ENCODE data around the gene CAMTA2. TPM values are rescaled to one million over a fixed set of nuclear protein-coding genes. Genes with fewer than 3 reads are reported as not detected.

The CAMTA2 gene
- 14.7 and 19.2 TPM in 2 replicates for total RNA-seq

- peak; percentile 48 for TF ChIP-seq CTCF (IDR thresholded peaks at IDR 0.05; ENCODE audit: extremely low read depth, low read depth, low read length)
- Histone ChIP-seq H2AFZ (ENCODE audit: low read length) (peak within 1 kb of the TSS; percentile 92), H3K4me3 (ENCODE audit: insufficient read depth, low read length) (peak within 1 kb of the TSS; percentile 93), H3K27me3 (ENCODE audit: insufficient read depth, low read length) (no peaks in the 10 kb centered on the region), H3K9me3 (ENCODE audit: low read depth, low read length) (no peaks in the 10 kb centered on the region), H3K4me1 (ENCODE audit: insufficient read depth, low read length) (peaks cover 17% of the 10 kb centered on the region), H3K79me2 (ENCODE audit: insufficient read depth, low read length) (peaks cover 16% of the 10 kb centered on the region), H3K27ac (ENCODE audit: low read depth, low read length) (peak within 1 kb of the TSS; percentile 84), H4K20me1 (ENCODE audit: insufficient read depth, low read length) (no peaks in the 10 kb centered on the region), H3K36me3 (ENCODE audit: insufficient read depth, low read length) (peaks cover 10% of the 10 kb centered on the region), H3K4me2 (ENCODE audit: insufficient read depth, low read length) (peak within 1 kb of the TSS; percentile 98)
- peak; percentile 95 for DNase-seq (ENCODE audit: insufficient read length, low spot score, missing footprints)
These were observed at the start of gene CAMTA2 for GRCh38 chr17:4986951-4987766. CAMTA2 (minus strand) TSS chr17:4987675; CDS start chr17:4986222, 1,453 bp downstream.

- H3K79me2 ChIP-seq (ENCODE audit: insufficient read depth, low read length) = no peaks in the 10 kb centered on the region
- H3K27ac ChIP-seq (ENCODE audit: low read depth, low read length) = no peak within 1 kb of the TSS
- no peak within 1 kb of the TSS for H3K4me3 ChIP-seq (ENCODE audit: insufficient read depth, low read length)
- H3K4me1 ChIP-seq (ENCODE audit: insufficient read depth, low read length) = peaks cover 2% of the 10 kb centered on the region
- H3K36me3 ChIP-seq (ENCODE audit: insufficient read depth, low read length) = no peaks in the 10 kb centered on the region
- peak within 1 kb of the TSS; percentile 55 for H3K4me2 ChIP-seq (ENCODE audit: insufficient read depth, low read length)
- peaks cover 11% of the 10 kb centered on the region for H3K27me3 ChIP-seq (ENCODE audit: insufficient read depth, low read length)
- H3K9me3 ChIP-seq (ENCODE audit: low read depth, low read length) = no peaks in the 10 kb centered on the region
- no peak for TF ChIP-seq CTCF (IDR thresholded peaks at IDR 0.05; ENCODE audit: extremely low read depth, low read depth, low read length)
- no peak within 1 kb of the TSS for H2AFZ ChIP-seq (ENCODE audit: low read length)
- no peak for DNase-seq (ENCODE audit: insufficient read length, low spot score, missing footprints)
- H4K20me1 ChIP-seq (ENCODE audit: insufficient read depth, low read length) = no peaks in the 10 kb centered on the region
These were observed 47.8 kb upstream of the CAMTA2 start, which contains the start of gene SLC52A1 for GRCh38 chr17:5035315-5035714. SLC52A1 (minus strand) TSS chr17:5035426; CDS start chr17:5034606, 820 bp downstream.

GRCh38 chr17:5034651-5035050, 47.2 kb upstream of the CAMTA2 start:
- TF ChIP-seq CTCF (IDR thresholded peaks at IDR 0.05; ENCODE audit: extremely low read depth, low read depth, low read length) = no peak
- Histone ChIP-seq H3K9me3 (ENCODE audit: low read depth, low read length) (no peaks in the 10 kb centered on the region), H3K79me2 (ENCODE audit: insufficient read depth, low read length) (no peaks in the 10 kb centered on the region), H3K4me2 (ENCODE audit: insufficient read depth, low read length) (no peak overlapping the region), H4K20me1 (ENCODE audit: insufficient read depth, low read length) (no peaks in the 10 kb centered on the region), H2AFZ (ENCODE audit: low read length) (no peak overlapping the region), H3K27ac (ENCODE audit: low read depth, low read length) (no peak overlapping the region), H3K4me1 (ENCODE audit: insufficient read depth, low read length) (peaks cover 2% of the 10 kb centered on the region), H3K36me3 (ENCODE audit: insufficient read depth, low read length) (no peaks in the 10 kb centered on the region), H3K27me3 (ENCODE audit: insufficient read depth, low read length) (peaks cover 11% of the 10 kb centered on the region), H3K4me3 (ENCODE audit: insufficient read depth, low read length) (no peak overlapping the region)
- peak; percentile 58 for DNase-seq (ENCODE audit: insufficient read length, low spot score, missing footprints)

- H4K20me1 ChIP-seq (ENCODE audit: insufficient read depth, low read length) = no peaks in the 10 kb centered on the region
- no peak overlapping the region for H3K27ac ChIP-seq (ENCODE audit: low read depth, low read length)
- H3K36me3 ChIP-seq (ENCODE audit: insufficient read depth, low read length) = no peaks in the 10 kb centered on the region
- peak; percentile 66 for DNase-seq (ENCODE audit: insufficient read length, low spot score, missing footprints)
- H3K9me3 ChIP-seq (ENCODE audit: low read depth, low read length) = no peaks in the 10 kb centered on the region
- H2AFZ ChIP-seq (ENCODE audit: low read length) = no peak overlapping the region
- no peak overlapping the region for H3K4me2 ChIP-seq (ENCODE audit: insufficient read depth, low read length)
- H3K27me3 ChIP-seq (ENCODE audit: insufficient read depth, low read length) = peaks cover 11% of the 10 kb centered on the region
- no peak overlapping the region for H3K4me3 ChIP-seq (ENCODE audit: insufficient read depth, low read length)
- TF ChIP-seq CTCF (IDR thresholded peaks at IDR 0.05; ENCODE audit: extremely low read depth, low read depth, low read length) = no peak
- H3K4me1 ChIP-seq (ENCODE audit: insufficient read depth, low read length) = peaks cover 2% of the 10 kb centered on the region
- H3K79me2 ChIP-seq (ENCODE audit: insufficient read depth, low read length) = no peaks in the 10 kb centered on the region
These were observed 46.6 kb upstream of the CAMTA2 start for GRCh38 chr17:5034063-5034462.
